Measurements from ENCODE around the gene GRK3.

DNA sequence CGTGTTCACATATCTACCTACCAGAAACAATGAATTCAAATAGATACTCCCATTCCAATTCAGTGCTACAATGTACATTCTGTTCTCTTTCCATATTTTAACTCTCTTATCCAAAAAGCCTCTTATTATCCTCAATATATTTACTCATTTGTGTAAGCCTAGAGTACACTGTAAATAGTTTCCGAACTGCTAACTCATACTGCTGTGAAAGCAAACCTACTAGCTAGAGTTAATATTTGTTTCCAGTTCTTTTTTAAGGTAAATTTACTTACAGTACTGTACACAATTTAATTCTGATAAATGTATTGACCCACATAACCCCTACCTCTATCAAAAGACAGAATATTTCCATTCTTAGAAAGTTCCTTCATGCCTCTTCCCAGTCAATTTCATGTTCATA, 71.8 kb downstream of the GRK3 start:
- TF ChIP-seq GATA2 (IDR thresholded peaks at IDR 0.05; ENCODE audit: low read depth, low read length) (no peak), GATA3 (IDR thresholded peaks at IDR 0.05; ENCODE audit: low read depth, low read length) (no peak)

Measured in SH-SY5Y (cell line).